Neural progenitor cell (in vitro differentiated cells): ENCODE measurements around the gene LMAN1L. TPM values are rescaled to one million over a fixed set of nuclear protein-coding genes. Genes with fewer than 3 reads are reported as not detected.

Experiments used
- DNase-seq: peaks from one replicate; pipeline ENCODE4 v3.0.0-alpha.2; 2016; ENCODE audit warnings: low spot score
- H2AFZ ChIP-seq: fragments of 200-600 bp; sonication (generic); replicated peaks from 2 replicates; pipeline ENCODE4 v1.6.1; 2016; ENCODE audit warnings: antibody characterized with exemption
- H3F3A ChIP-seq: fragments of 200-600 bp; sonication (generic); 2 replicates; pipeline ENCODE4 v1.6.1; 2016; ENCODE audit warnings: antibody characterized with exemption, low read depth
- H3K27ac ChIP-seq: fragments of 200-600 bp; sonication (generic); 2 replicates; pipeline ENCODE4 v1.5.1; 2016; ENCODE audit warnings: mild to moderate bottlenecking
- H3K27me3 ChIP-seq: fragments of 200-600 bp; sonication (generic); 2 replicates; pipeline ENCODE4 v1.6.1; 2016; ENCODE audit warnings: mild to moderate bottlenecking, moderate library complexity
- H3K36me3 ChIP-seq: fragments of 200-600 bp; sonication (generic); 2 replicates; pipeline ENCODE4 v1.5.1; 2016
- H3K4me1 ChIP-seq: fragments of 200-600 bp; sonication (generic); 2 replicates; pipeline ENCODE4 v1.6.1; 2016; ENCODE audit warnings: mixed run types
- H3K4me2 ChIP-seq: fragments of 200-600 bp; sonication (generic); 2 replicates; pipeline ENCODE4 v1.6.1; 2016
- H3K4me3 ChIP-seq: fragments of 200-600 bp; sonication (generic); 2 replicates; pipeline ENCODE4 v1.5.1; 2016
- H3K79me2 ChIP-seq: fragments of 200-600 bp; sonication (generic); 2 replicates; pipeline ENCODE4 v1.6.1; 2016; ENCODE audit warnings: low read depth
- H3K9ac ChIP-seq: fragments of 200-600 bp; sonication (generic); 2 replicates; pipeline ENCODE4 v1.6.1; 2016
- H3K9me3 ChIP-seq: fragments of 200-600 bp; sonication (generic); 2 replicates; pipeline ENCODE4 v1.5.1; 2016; ENCODE audit warnings: low read depth
- H4K20me1 ChIP-seq: fragments of 200-600 bp; sonication (generic); 2 replicates; pipeline ENCODE4 v1.6.1; 2016; ENCODE audit warnings: low read depth
- H3K27ac Mint-ChIP-seq: 3 replicates; pipeline ENCODE4 v1.8.0; 2021; ENCODE audit warnings: mixed read lengths
- H3K27me3 Mint-ChIP-seq: 2 replicates; pipeline ENCODE4 v1.8.0; 2022; ENCODE audit warnings: low read depth, mild to moderate bottlenecking, inconsistent platforms, moderate library complexity, mixed read lengths; ENCODE audit not compliant: insufficient read depth
- H3K36me3 Mint-ChIP-seq: 3 replicates; pipeline ENCODE4 v1.8.0; 2021; ENCODE audit warnings: mixed read lengths
- H3K4me1 Mint-ChIP-seq: 3 replicates; pipeline ENCODE4 v1.8.0; 2021; ENCODE audit warnings: mixed read lengths
- H3K4me3 Mint-ChIP-seq: 3 replicates; pipeline ENCODE4 v1.8.0; 2021; ENCODE audit warnings: mild to moderate bottlenecking, moderate library complexity, mixed read lengths
- H3K9me3 Mint-ChIP-seq: 3 replicates; pipeline ENCODE4 v1.8.0; 2020; ENCODE audit warnings: mixed read lengths
- EZH2 ChIP-seq: fragments of 200-600 bp; sonication (generic); IDR thresholded peaks from 2 replicates; pipeline ENCODE4 v1.6.1; 2017; ENCODE audit warnings: antibody characterized with exemption, mild to moderate bottlenecking, moderate library complexity
- EZH2phosphoT487 ChIP-seq: fragments of 200-600 bp; sonication (generic); IDR thresholded peaks from 2 replicates; pipeline ENCODE4 v1.6.1; 2017; ENCODE audit warnings: antibody characterized with exemption
- total RNA-seq: library from RNA; depleted of rRNA; stranded (reverse); fragments of >200 nt; gene quantifications from 2 replicates; pipeline ENCODE4 v1.2.3, GENCODE V29; 2015; ENCODE audit warnings: low replicate concordance
- TF ChIP-seq, protein P1 (sequence below): fragments of 200-600 bp; sonication (generic); IDR thresholded peaks from 2 replicates; pipeline ENCODE4 v1.5.1; 2017; ENCODE audit warnings: antibody characterized with exemption, mild to moderate bottlenecking

LMAN1L gene
- total RNA-seq, 1 donor from 2014 or later, result not detected

GRCh38 chr15:74821790-74822158, 9.1 kb downstream of the LMAN1L start:
- peaks cover 27% of the 10 kb centered on the region for H3K4me1 ChIP-seq
- DNase-seq, result no peak
- peaks cover 29% of the 10 kb centered on the region for H3K27me3 ChIP-seq
- H2AFZ ChIP-seq, result no peak overlapping the region
- peaks cover 2% of the 10 kb centered on the region for H3K9me3 Mint-ChIP-seq
- no peak overlapping the region for H3K4me3 Mint-ChIP-seq
- H3K27ac ChIP-seq, result no peak overlapping the region
- TF ChIP-seq EZH2 (no peak), EZH2phosphoT487 (no peak)
- TF ChIP-seq, protein P1, sequence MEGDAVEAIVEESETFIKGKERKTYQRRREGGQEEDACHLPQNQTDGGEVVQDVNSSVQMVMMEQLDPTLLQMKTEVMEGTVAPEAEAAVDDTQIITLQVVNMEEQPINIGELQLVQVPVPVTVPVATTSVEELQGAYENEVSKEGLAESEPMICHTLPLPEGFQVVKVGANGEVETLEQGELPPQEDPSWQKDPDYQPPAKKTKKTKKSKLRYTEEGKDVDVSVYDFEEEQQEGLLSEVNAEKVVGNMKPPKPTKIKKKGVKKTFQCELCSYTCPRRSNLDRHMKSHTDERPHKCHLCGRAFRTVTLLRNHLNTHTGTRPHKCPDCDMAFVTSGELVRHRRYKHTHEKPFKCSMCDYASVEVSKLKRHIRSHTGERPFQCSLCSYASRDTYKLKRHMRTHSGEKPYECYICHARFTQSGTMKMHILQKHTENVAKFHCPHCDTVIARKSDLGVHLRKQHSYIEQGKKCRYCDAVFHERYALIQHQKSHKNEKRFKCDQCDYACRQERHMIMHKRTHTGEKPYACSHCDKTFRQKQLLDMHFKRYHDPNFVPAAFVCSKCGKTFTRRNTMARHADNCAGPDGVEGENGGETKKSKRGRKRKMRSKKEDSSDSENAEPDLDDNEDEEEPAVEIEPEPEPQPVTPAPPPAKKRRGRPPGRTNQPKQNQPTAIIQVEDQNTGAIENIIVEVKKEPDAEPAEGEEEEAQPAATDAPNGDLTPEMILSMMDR, result no peak
- H3F3A ChIP-seq, result peaks cover 20% of the 10 kb centered on the region
- H3K4me1 Mint-ChIP-seq, result peaks cover 31% of the 10 kb centered on the region
- H3K36me3 ChIP-seq, result no peaks in the 10 kb centered on the region
- H3K36me3 Mint-ChIP-seq, result no peaks in the 10 kb centered on the region
- no peak overlapping the region for H3K4me3 ChIP-seq
- H3K79me2 ChIP-seq, result no peaks in the 10 kb centered on the region
- H3K27ac Mint-ChIP-seq, result no peak overlapping the region
- peak overlapping the region; percentile 64 for H3K4me2 ChIP-seq
- H4K20me1 ChIP-seq, result peaks cover 20% of the 10 kb centered on the region
- H3K9ac ChIP-seq, result no peak overlapping the region
- peaks cover 27% of the 10 kb centered on the region for H3K27me3 Mint-ChIP-seq
- no peaks in the 10 kb centered on the region for H3K9me3 ChIP-seq

DNA sequence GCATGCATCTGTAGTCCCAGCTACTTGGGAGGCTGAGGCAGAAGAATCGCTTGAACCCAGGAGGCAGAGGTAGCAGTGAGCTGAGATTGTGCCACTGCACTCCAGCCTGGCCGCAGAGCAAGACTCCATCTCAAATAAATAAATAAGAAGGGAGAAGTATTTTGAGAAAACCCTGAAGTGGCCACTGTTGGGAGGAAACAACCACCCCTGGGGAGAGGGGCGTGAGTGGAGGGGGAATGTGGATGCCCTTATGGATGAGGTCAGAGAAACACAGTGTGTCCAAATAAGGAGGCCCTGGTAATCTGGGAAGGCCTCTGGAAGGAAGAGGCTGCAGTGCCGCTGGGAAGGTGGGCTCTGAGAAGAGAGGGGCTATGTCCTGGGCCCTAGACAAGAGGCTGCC, 9.6 kb downstream of the LMAN1L start:
- peaks cover 29% of the 10 kb centered on the region for H3K27me3 Mint-ChIP-seq
- Histone ChIP-seq H3F3A (peaks cover 22% of the 10 kb centered on the region), H3K4me3 (no peak overlapping the region), H2AFZ (no peak overlapping the region), H4K20me1 (peaks cover 25% of the 10 kb centered on the region), H3K79me2 (no peaks in the 10 kb centered on the region), H3K27ac (no peak overlapping the region), H3K9me3 (no peaks in the 10 kb centered on the region), H3K9ac (no peak overlapping the region), H3K4me1 (peaks cover 30% of the 10 kb centered on the region), H3K36me3 (no peaks in the 10 kb centered on the region), H3K4me2 (no peak overlapping the region), H3K27me3 (peaks cover 34% of the 10 kb centered on the region)
- no peak for DNase-seq
- TF ChIP-seq EZH2phosphoT487, result no peak
- TF ChIP-seq, protein P1, result no peak
- TF ChIP-seq EZH2, result no peak
- peaks cover 31% of the 10 kb centered on the region for H3K4me1 Mint-ChIP-seq
- no peak overlapping the region for H3K27ac Mint-ChIP-seq
- H3K36me3 Mint-ChIP-seq, result no peaks in the 10 kb centered on the region
- no peaks in the 10 kb centered on the region for H3K9me3 Mint-ChIP-seq
- H3K4me3 Mint-ChIP-seq, result peak overlapping the region; percentile 2

GRCh38 chr15:74823324-74823723, 10.7 kb downstream of the LMAN1L start:
- no peaks in the 10 kb centered on the region for H3K36me3 ChIP-seq
- Mint-ChIP-seq H3K9me3 (no peaks in the 10 kb centered on the region), H3K4me3 (peak overlapping the region; percentile 62), H3K36me3 (no peaks in the 10 kb centered on the region), H3K4me1 (peaks cover 30% of the 10 kb centered on the region), H3K27me3 (peaks cover 32% of the 10 kb centered on the region), H3K27ac (no peak overlapping the region)
- no peak for DNase-seq
- H3K4me2 ChIP-seq, result no peak overlapping the region
- H3K79me2 ChIP-seq, result no peaks in the 10 kb centered on the region
- no peaks in the 10 kb centered on the region for H3K9me3 ChIP-seq
- H4K20me1 ChIP-seq, result peaks cover 30% of the 10 kb centered on the region
- TF ChIP-seq EZH2 (no peak), EZH2phosphoT487 (no peak)
- TF ChIP-seq, protein P1, result no peak
- H3K4me1 ChIP-seq, result peaks cover 30% of the 10 kb centered on the region
- no peak overlapping the region for H3K27ac ChIP-seq
- no peak overlapping the region for H3K9ac ChIP-seq
- peaks cover 22% of the 10 kb centered on the region for H3F3A ChIP-seq
- H3K27me3 ChIP-seq, result peaks cover 45% of the 10 kb centered on the region
- no peak overlapping the region for H3K4me3 ChIP-seq
- no peak overlapping the region for H2AFZ ChIP-seq
